K562 (cell line): ENCODE data around the gene KLK6. TPM values are rescaled to one million over a fixed set of nuclear protein-coding genes. Genes with fewer than 3 reads are reported as not detected.

Experiments used
- ATAC-seq: fragments of 200-7000 bp; cut with Tn5 transposase; 3 replicates; pipeline ENCODE4 v1.9.1; 2020; ENCODE audit warnings: moderate library complexity
- BruUV-seq: library from RNA; stranded (reverse); fragments of 400-500 nt; replicated peaks from 2 replicates; lab custom pipeline; 2021; lab: Mats Ljungman, UMichigan
- CTCF ChIA-PET: fragments of 300-600 bp; formaldehyde crosslinking; extraction: SDS; loops from one replicate; lab custom pipeline; 2021; ENCODE audit warnings: low intra/inter-chr PET ratio; lab: Yijun Ruan, JAX
- POLR2A ChIA-PET: fragments of 300-600, 350-650 bp; sonication (Branson Sonifier 250); formaldehyde crosslinking; extraction: SDS; loops from one replicate; lab custom pipeline; 2021; ENCODE audit warnings: antibody characterized with exemption, inconsistent platforms; lab: Yijun Ruan, JAX
- DNase-seq, 4 experiments: peaks; one replicate each; pipeline versions ENCODE4 v3.0.0 to v3.0.0-alpha.2; 2011 to 2018; ENCODE audit warnings: low spot score in 3 of 4, mixed read lengths in 3 of 4; ENCODE audit errors: extremely low read depth in 1 of 4
- FAIRE-seq: peaks from 2 replicates; lab custom pipeline; 2011; peaks lifted over from hg19 to GRCh38; lab: Jason Lieb, UNC
- H2AFZ ChIP-seq: 2 replicates; pipeline ENCODE4 v1.6.0; 2011; ENCODE audit warnings: low read depth, low read length, control low read depth, inconsistent platforms
- H3K27ac ChIP-seq: fragments of 200-600 bp; 3 replicates; pipeline ENCODE4 v1.8.0; 2011; ENCODE audit warnings: low read depth, mild to moderate bottlenecking, control low read depth, inconsistent platforms, low read length, moderate library complexity, mixed read lengths; ENCODE audit errors: extremely low read depth
- H3K27me3 ChIP-seq, 2 experiments: fragments of 300-600 bp in 1 of 2; 2 replicates in 1 of 2; 3 replicates in 1 of 2; pipeline versions ENCODE4 v1.6.0 to v1.8.0; 2011; ENCODE audit warnings: inconsistent platforms in 2 of 2, low read length in 2 of 2, mild to moderate bottlenecking in 1 of 2, mixed read lengths in 1 of 2, moderate library complexity in 1 of 2; ENCODE audit not compliant: control insufficient read depth in 2 of 2, insufficient read depth in 2 of 2
- H3K36me3 ChIP-seq: fragments of 300-600 bp; 3 replicates; pipeline ENCODE4 v1.8.0; 2011; ENCODE audit warnings: mild to moderate bottlenecking, low read length, inconsistent platforms; ENCODE audit not compliant: control insufficient read depth, insufficient read depth
- H3K4me1 ChIP-seq, 2 experiments: fragments of 200-600 bp in 1 of 2; replicated peaks in 1 of 2; 2 replicates in 1 of 2; 3 replicates in 1 of 2; pipeline versions ENCODE4 v1.5.1 to v1.8.0; 2011; ENCODE audit warnings: inconsistent platforms in 2 of 2, low read length in 2 of 2, mild to moderate bottlenecking in 1 of 2, mixed read lengths in 1 of 2, moderate library complexity in 1 of 2; ENCODE audit not compliant: control insufficient read depth in 2 of 2, insufficient read depth in 2 of 2
- H3K4me2 ChIP-seq: 2 replicates; pipeline ENCODE4 v1.6.1; 2011; ENCODE audit warnings: low read length, control low read depth, inconsistent platforms, mixed read lengths; ENCODE audit not compliant: insufficient read depth
- H3K4me3 ChIP-seq: fragments of 200-600 bp; sonication (generic), shearing (Covaris generic); 2 replicates; pipeline ENCODE4 v1.5.1; 2016; ENCODE audit warnings: control low read depth, inconsistent platforms
- H3K79me2 ChIP-seq: fragments of 200-600 bp; 3 replicates; pipeline ENCODE4 v1.8.0; 2011; ENCODE audit warnings: low read length, inconsistent platforms; ENCODE audit not compliant: control insufficient read depth, insufficient read depth
- H3K9ac ChIP-seq, 2 experiments: 2 replicates each; pipeline versions ENCODE4 v1.6.0 to v1.6.1; 2011; ENCODE audit warnings: low read depth in 2 of 2, low read length in 2 of 2, control low read depth in 1 of 2, inconsistent platforms in 1 of 2, mild to moderate bottlenecking in 1 of 2, mixed read lengths in 1 of 2; ENCODE audit not compliant: insufficient read depth in 1 of 2
- H3K9me1 ChIP-seq: one replicate; pipeline ENCODE4 v1.6.0; 2011; ENCODE audit warnings: inconsistent platforms, mild to moderate bottlenecking, low read length, moderate library complexity; ENCODE audit not compliant: control insufficient read depth, insufficient read depth
- H3K9me3 ChIP-seq: replicated peaks from 2 replicates; pipeline ENCODE4 v1.5.1; 2011; ENCODE audit warnings: low read depth, low read length, inconsistent platforms; ENCODE audit not compliant: control insufficient read depth, insufficient read depth
- H4K20me1 ChIP-seq: replicated peaks from 2 replicates; pipeline ENCODE4 v1.6.1; 2011; ENCODE audit warnings: low read length, inconsistent platforms, mixed read lengths; ENCODE audit not compliant: control insufficient read depth, insufficient read depth
- CHD1 ChIP-seq: fragments of 200-600 bp; sonication (generic); IDR thresholded peaks from one replicate; pipeline ENCODE4 v1.6.1; 2012; ENCODE audit warnings: mild to moderate bottlenecking, moderate library complexity, low read length, inconsistent platforms
- FOXK2 ChIP-seq, 2 experiments: fragments of 450-650 bp; IDR thresholded peaks in 1 of 2; conservative IDR thresholded peaks in 1 of 2; 2 replicates each; pipeline ENCODE4 v1.6.1; 2016; ENCODE audit warnings: low read depth in 2 of 2, mild to moderate bottlenecking in 1 of 2
- NFYB ChIP-seq: IDR thresholded peaks from 2 replicates; pipeline ENCODE4 v1.6.1; 2011; ENCODE audit warnings: mild to moderate bottlenecking, moderate library complexity; ENCODE audit not compliant: insufficient read length; ENCODE audit errors: extremely low read depth
- NR0B1 ChIP-seq: fragments of 450-650 bp; IDR thresholded peaks from one replicate; pipeline ENCODE4 v1.6.1; 2018; ENCODE audit warnings: mild to moderate bottlenecking, moderate library complexity; ENCODE audit not compliant: partially characterized antibody
- NR3C1 ChIP-seq: sonication (generic); formaldehyde crosslinking; IDR thresholded peaks from 2 replicates; pipeline ENCODE4 v1.8.1; 2022; ENCODE audit warnings: missing genetic modification reagents
- PHF21A ChIP-seq: fragments of 450-650 bp; IDR thresholded peaks from 2 replicates; pipeline ENCODE4 v1.6.1; 2017; ENCODE audit warnings: low read depth, borderline replicate concordance
- POU5F1 ChIP-seq: fragments of 150-350 bp; IDR thresholded peaks from 2 replicates; pipeline ENCODE4 v1.6.1; 2014; ENCODE audit warnings: borderline replicate concordance, low read length, low read depth, mild to moderate bottlenecking; ENCODE audit not compliant: partially characterized antibody
- PRDM10 ChIP-seq: fragments of 450-650 bp; IDR thresholded peaks from 2 replicates; pipeline ENCODE4 v1.6.1; 2018; ENCODE audit not compliant: partially characterized antibody
- RBM17 ChIP-seq: fragments of 200-400 bp; formaldehyde crosslinking; IDR thresholded peaks from 2 replicates; pipeline ENCODE4 v1.6.1; 2017; ENCODE audit warnings: low read depth, mild to moderate bottlenecking, low read length, borderline replicate concordance
- RFX5 ChIP-seq: IDR thresholded peaks from 2 replicates; pipeline ENCODE4 v1.6.1; 2011; ENCODE audit warnings: low read depth, mild to moderate bottlenecking, improper control_type of control experiment, low read length
- SP2 ChIP-seq: IDR thresholded peaks from 2 replicates; pipeline ENCODE4 v1.6.1; 2011; ENCODE audit warnings: mild to moderate bottlenecking, low read depth, low read length, moderate library complexity; ENCODE audit not compliant: poor library complexity, severe bottlenecking; ENCODE audit errors: extremely low read depth
- ZBTB12 ChIP-seq: fragments of 250-450 bp; sonication (Bioruptor Pico); IDR thresholded peaks from 2 replicates; pipeline ENCODE4 v1.4.0; 2020
- ZNF165 ChIP-seq: fragments of 250-450 bp; sonication (Bioruptor Pico); IDR thresholded peaks from 2 replicates; pipeline ENCODE4 v1.4.0; 2020; ENCODE audit warnings: borderline replicate concordance
- WGBS: fragments of 100-300 bp; shearing (Covaris generic); methylation state at CpG from one replicate; pipeline ENCODE4 v1.1.6; 2016; ENCODE audit warnings: low coverage, mixed read lengths; ENCODE audit not compliant: insufficient coverage; ENCODE audit errors: missing lambda C conversion rate; 5-methylcytosine and 5-hydroxymethylcytosine counted together
- in situ Hi-C: fragments of 300-500 bp; cut with MboI; formaldehyde crosslinking; loops from 4 replicates; pipeline ENCODE4 v1.15.0; 2018; ENCODE audit warnings: inconsistent platforms, mixed read lengths
- intact Hi-C: fragments of 100-400 bp; cut with micrococcal nuclease; formaldehyde crosslinking; loops from 2 replicates; pipeline ENCODE4 v1.14.2; 2022
- polyA plus RNA-seq, 8 experiments: library from polyadenylated mRNA; depleted of rRNA in 4 of 8; stranded (reverse) in 5 of 8; unstranded in 3 of 8; fragments of >200 nt; fragmentation: Nextera tagmentation in 2 of 8; fragmentation: Illumina TruSeq in 1 of 8; extraction: Ambion mirVana in 2 of 8; extraction: Trizol in 1 of 8; gene quantifications; 2 replicates each; pipeline versions ENCODE4 v1.2.1 to v1.2.3, GENCODE V29; 2011 to 2014; ENCODE audit warnings: inconsistent platforms in 1 of 8, missing spikeins in 1 of 8
- total RNA-seq, 7 experiments: library from RNA; depleted of rRNA in 6 of 7; stranded (reverse); fragments of >200 nt in 6 of 7; fragmentation: Illumina TruSeq in 2 of 7; extraction: Trizol in 2 of 7; gene quantifications; 2 replicates each; pipeline versions ENCODE4 v1.2.1 to v1.2.3, GENCODE V29; 2011 to 2021; ENCODE audit warnings: low replicate concordance in 1 of 7

Gene KLK6
- total and polyA plus RNA-seq, 9 of the 15 experiments (the other 6 are each of a cell fraction or from before 2014, with no cell fraction given), result not detected

- TF ChIP-seq PRDM10 (no peak), NFYB (no peak), NR3C1 (CRISPR knock-in tag) (no peak)
These were observed 26.1 kb downstream of the KLK6 start (continued) for GRCh38 chr19:50943074-50943828.

- WGBS, result 3% methylated on average over 2 of the region's 2 CpGs
- Histone ChIP-seq H3K79me2 (no peaks in the 10 kb centered on the region), H3K4me1 (no peaks in the 10 kb centered on the region), H3K4me3 (no peak overlapping the region), H3K27ac (no peak overlapping the region), H2AFZ (no peak overlapping the region), H3K27me3 (peaks cover 2 to 15% of the 10 kb centered on the region in 2 experiments; a peak in 3 of 5 replicates), H3K9me3 (no peaks in the 10 kb centered on the region), H3K9ac (no peak overlapping the region), H4K20me1 (no peaks in the 10 kb centered on the region), H3K9me1 (no peaks in the 10 kb centered on the region), H3K4me2 (no peak overlapping the region), H3K36me3 (no peaks in the 10 kb centered on the region)
- intact Hi-C loops, result no loop called here
- POLR2A ChIA-PET, result interaction anchor here (0.6 kb wide), 1 partner anchor 11 kb away, joined by 3 read pairs; no protein-coding TSS in a partner anchor
- in situ Hi-C loops, result no loop called here
- no peak for DNase-seq
- ATAC-seq, result no peak
- FAIRE-seq, result no peak
- CTCF ChIA-PET, result no interaction called here
- BruUV-seq, result no TSS peak
- no peak for TF ChIP-seq ZBTB12 (CRISPR knock-in tag)
- TF ChIP-seq CHD1, result no peak
- no peak for TF ChIP-seq SP2
- no peak for TF ChIP-seq FOXK2 (conservative IDR thresholded peaks at IDR 0.05 in 1 of 2, IDR thresholded peaks at IDR 0.05 in 1 of 2; ENCODE audit: low read depth in 2 of 2)
- TF ChIP-seq RBM17, result no peak
- TF ChIP-seq PHF21A, result no peak
- TF ChIP-seq RFX5, result no peak
- TF ChIP-seq ZNF165 (CRISPR knock-in tag), result no peak
- TF ChIP-seq POU5F1, result no peak
- TF ChIP-seq NR0B1, result no peak
These were observed 29.8 kb downstream of the KLK6 start for GRCh38 chr19:50939596-50939995.
